AG04449 (cell line): ENCODE measurements around the gene CCDC187.

ENCODE experiments used
- CTCF ChIA-PET: fragments of 350-600 bp; formaldehyde crosslinking; extraction: SDS; loops from one replicate; lab custom pipeline; 2021; ENCODE audit warnings: antibody characterized with exemption; lab: Yijun Ruan, JAX
- POLR2A ChIA-PET: fragments of 400-600, 350-600 bp; formaldehyde crosslinking; extraction: SDS; loops from one replicate; lab custom pipeline; 2020; ENCODE audit warnings: antibody characterized with exemption, inconsistent platforms; lab: Yijun Ruan, JAX
- DNase-seq: peaks from one replicate; pipeline ENCODE4 v3.0.0-alpha.2; 2010; ENCODE audit warnings: low read depth, low spot score
- H3K4me3 ChIP-seq: 2 replicates; pipeline ENCODE4 v1.5.1; 2011; ENCODE audit warnings: low read depth, mild to moderate bottlenecking, control low read depth, low read length
- CTCF ChIP-seq: IDR thresholded peaks from one replicate; pipeline ENCODE4 v1.5.1; 2011; ENCODE audit warnings: mild to moderate bottlenecking, moderate library complexity, low read length, control low read depth, inconsistent platforms; ENCODE audit not compliant: insufficient read depth; ENCODE audit errors: missing control alignments

CCDC187 gene

DNA sequence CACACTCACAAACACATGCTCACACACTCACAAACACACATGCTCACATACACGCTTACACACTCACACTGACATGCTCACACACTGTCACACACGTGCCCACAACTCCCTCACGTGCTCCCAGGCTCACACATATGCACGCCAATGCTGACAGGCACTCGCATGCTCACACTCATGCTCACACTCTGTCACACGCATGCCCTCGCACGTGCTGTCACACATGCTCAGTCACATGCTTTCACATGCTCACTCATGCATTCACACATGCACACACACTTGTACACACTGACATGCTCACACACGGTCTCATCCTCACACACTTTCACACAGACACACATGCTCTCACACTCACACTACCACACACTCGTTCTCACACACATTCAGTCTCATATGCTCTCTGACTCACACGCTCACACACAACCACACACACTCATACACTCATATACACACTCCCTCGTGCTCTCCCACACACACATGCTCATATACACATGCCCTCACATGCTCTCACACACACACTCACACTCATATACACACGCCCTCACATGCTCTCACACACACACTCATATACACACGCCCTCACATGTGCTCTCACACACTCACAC, 10.3 kb downstream of the CCDC187 start:
- ChIA-PET POLR2A (no interaction called here), CTCF (interaction anchor here (1.6 kb wide), 1 partner anchor 10 kb away, joined by 7 read pairs; no protein-coding TSS in a partner anchor)
- no peak overlapping the region for H3K4me3 ChIP-seq
- no peak for TF ChIP-seq CTCF
- DNase-seq, result no peak

GRCh38 chr9:136292591-136293448, 11.1 kb downstream of the CCDC187 start:
- no peak overlapping the region for H3K4me3 ChIP-seq
- no peak for DNase-seq
- POLR2A ChIA-PET, result no interaction called here
- no peak for TF ChIP-seq CTCF
- CTCF ChIA-PET, result interaction anchor here (0.9 kb wide), 1 partner anchor 9 kb away, joined by 3 read pairs; no protein-coding TSS in a partner anchor

DNA sequence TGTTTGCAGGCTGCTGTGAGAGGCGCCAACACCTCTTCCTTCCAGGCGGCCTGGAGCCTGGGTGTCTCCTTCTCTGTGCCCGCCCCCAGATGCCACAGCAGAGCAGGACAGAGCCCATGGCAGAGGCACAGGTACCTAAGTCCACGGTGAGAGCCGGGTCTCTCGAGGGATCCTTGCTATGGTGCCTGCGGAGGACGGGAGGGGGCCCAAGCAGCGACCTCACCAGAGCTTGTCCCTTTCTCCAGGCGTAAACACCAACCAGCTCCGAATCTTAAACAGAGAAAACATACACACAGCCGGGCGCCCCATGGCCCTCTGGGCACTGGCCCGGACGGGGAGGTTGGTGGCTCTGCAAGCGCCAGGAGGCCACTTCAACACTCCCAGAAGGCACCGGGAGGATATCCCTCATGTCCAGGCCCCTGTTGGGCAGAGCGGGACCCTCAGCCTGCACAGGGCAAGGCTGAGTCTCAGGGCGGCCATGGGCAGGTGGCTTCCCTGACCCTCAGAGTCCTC, 11.8 kb downstream of the CCDC187 start:
- H3K4me3 ChIP-seq, result no peak overlapping the region
- no peak for DNase-seq
- ChIA-PET POLR2A (no interaction called here), CTCF (interaction anchor here (0.9 kb wide), 1 partner anchor 8 kb away, joined by 3 read pairs; no protein-coding TSS in a partner anchor)
- no peak for TF ChIP-seq CTCF

- ChIA-PET CTCF (interaction anchor here (0.6 kb wide), 1 partner anchor 11 kb away, joined by 3 read pairs; no protein-coding TSS in a partner anchor), POLR2A (no interaction called here)
- no peak for DNase-seq
- no peak for TF ChIP-seq CTCF
- no peak overlapping the region for H3K4me3 ChIP-seq
These were observed 12.4 kb downstream of the CCDC187 start for GRCh38 chr9:136291306-136292025.

DNA sequence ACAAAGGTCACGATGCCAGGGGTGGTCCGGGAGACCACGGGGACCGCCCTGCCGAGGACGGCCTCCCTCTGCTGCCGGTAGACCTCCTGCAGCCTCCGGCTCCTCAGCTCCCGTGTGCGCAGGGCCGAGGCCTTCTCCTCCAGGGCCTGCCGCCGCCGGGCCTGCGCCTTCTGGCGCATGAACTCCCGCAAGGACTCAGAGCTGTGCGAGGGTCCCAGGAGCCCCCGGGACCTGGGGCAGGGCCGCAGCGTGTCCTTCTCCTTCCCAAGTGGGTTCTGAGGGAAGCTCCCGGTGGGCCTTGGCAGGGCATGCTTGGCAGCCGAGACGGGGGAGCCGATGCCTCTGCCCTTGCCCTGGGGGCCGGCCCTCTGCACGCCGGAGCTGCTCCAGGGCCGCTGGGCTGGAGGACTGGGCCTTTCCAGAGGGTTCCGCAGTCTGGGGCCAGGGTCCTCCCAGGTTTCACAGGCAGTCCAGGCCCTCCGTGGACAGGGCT, 13.3 kb downstream of the CCDC187 start:
- POLR2A ChIA-PET, result no interaction called here
- DNase-seq, result no peak

More for the DNA sequence above, 13.3 kb downstream of the CCDC187 start:
- no peak for TF ChIP-seq CTCF
- CTCF ChIA-PET, result no interaction called here
- H3K4me3 ChIP-seq, result no peak overlapping the region
